Measurements from ENCODE around the gene MBTPS1.

- TF ChIP-seq CTCF (IDR thresholded peaks at IDR 0.05; ENCODE audit: low read length) (no peak), EZH2 (IDR thresholded peaks at IDR 0.05; ENCODE audit: borderline replicate concordance, low read length) (no peak)
Observed at GRCh38 chr16:84041881-84042280, 74.9 kb downstream of the MBTPS1 start.

All from OCI-LY1 (cell line).